Stimulated activated CD8-positive, alpha-beta memory T cell treated with anti-CD3 and anti-CD28 coated beads, Interleukin-15, amount 100 ng/mL, for 24 hours (primary cell): ENCODE results near the gene TBC1D22A.

Source experiments
- DNase-seq: peaks from one replicate; pipeline ENCODE4 v3.0.0-alpha.2; 2020; ENCODE audit warnings: low read depth

TBC1D22A gene

GRCh38 chr22:47143249-47143938, 380.9 kb downstream of the TBC1D22A start:
- DNase-seq, result no peak

GRCh38 chr22:47144076-47144765, 381.8 kb downstream of the TBC1D22A start:
- no peak for DNase-seq

GRCh38 chr22:47144791-47145425, 382.5 kb downstream of the TBC1D22A start:
- DNase-seq, result no peak

- DNase-seq, result no peak
Measured at GRCh38 chr22:47145883-47146282, 383.4 kb downstream of the TBC1D22A start.

- no peak for DNase-seq
Measured at GRCh38 chr22:47146391-47146790, 383.9 kb downstream of the TBC1D22A start.

GRCh38 chr22:47146941-47147340, 384.5 kb downstream of the TBC1D22A start:
- DNase-seq, result no peak

- DNase-seq, result no peak
Measured at GRCh38 chr22:47147572-47147971, 385.1 kb downstream of the TBC1D22A start.

- no peak for DNase-seq
Measured at GRCh38 chr22:47148510-47148909, 386.1 kb downstream of the TBC1D22A start.

- no peak for DNase-seq
Measured at GRCh38 chr22:47148956-47149728, 386.7 kb downstream of the TBC1D22A start.

GRCh38 chr22:47149976-47150375, 387.5 kb downstream of the TBC1D22A start:
- no peak for DNase-seq

- no peak for DNase-seq
Measured at GRCh38 chr22:47150426-47150825, 388.0 kb downstream of the TBC1D22A start.

- no peak for DNase-seq
Measured at GRCh38 chr22:47151064-47151463, 388.6 kb downstream of the TBC1D22A start.

- no peak for DNase-seq
Measured at GRCh38 chr22:47151490-47151889, 389.0 kb downstream of the TBC1D22A start.

- DNase-seq, result no peak
Measured at GRCh38 chr22:47152236-47152635, 389.8 kb downstream of the TBC1D22A start.

GRCh38 chr22:47152938-47153337, 390.5 kb downstream of the TBC1D22A start:
- no peak for DNase-seq

- DNase-seq, result no peak
Measured at GRCh38 chr22:47153854-47154525, 391.5 kb downstream of the TBC1D22A start.

- DNase-seq, result no peak
Measured at GRCh38 chr22:47154621-47155081, 392.2 kb downstream of the TBC1D22A start.

GRCh38 chr22:47155131-47155885, 392.9 kb downstream of the TBC1D22A start:
- no peak for DNase-seq

- no peak for DNase-seq
Measured at GRCh38 chr22:47155912-47156311, 393.5 kb downstream of the TBC1D22A start.

GRCh38 chr22:47156352-47157092, 394.1 kb downstream of the TBC1D22A start:
- no peak for DNase-seq
